Non-pigmented ciliary epithelial cell (primary cell): ENCODE data around the gene OIT3.

Experiments
- DNase-seq: peaks from one replicate; pipeline ENCODE4 v3.0.0-alpha.2; 2010; ENCODE audit warnings: low read depth

OIT3 gene

DNA sequence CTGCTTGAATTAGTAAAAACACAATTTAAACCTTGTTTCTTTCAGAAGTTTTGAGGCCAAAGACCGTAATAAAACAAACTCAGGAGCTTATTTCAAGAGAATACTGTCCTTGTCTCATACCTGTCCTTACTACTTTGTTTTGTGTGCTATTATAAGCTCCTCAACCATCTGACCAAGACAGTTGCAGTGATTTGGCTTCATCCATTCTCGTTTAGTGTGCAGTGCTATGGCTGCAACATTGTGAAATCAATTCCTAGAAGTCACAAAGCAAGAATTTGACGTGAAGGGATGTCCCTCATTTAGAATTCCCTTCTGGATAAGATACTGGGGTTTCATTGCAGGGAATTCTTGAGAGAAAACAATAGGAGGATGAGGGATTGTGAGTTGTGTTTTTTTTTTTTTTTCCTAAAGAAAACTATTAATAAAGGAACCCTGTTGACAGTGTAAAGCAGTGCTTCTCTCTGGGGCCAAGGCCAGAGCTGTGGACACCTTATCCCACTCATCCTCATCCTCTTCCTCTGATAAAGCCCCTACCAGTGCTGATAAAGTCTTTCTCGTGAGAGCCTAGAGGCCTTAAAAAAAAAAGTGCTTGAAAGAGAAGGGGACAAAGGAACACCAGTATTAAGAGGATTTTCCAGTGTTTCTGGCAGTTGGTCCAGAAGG is at the start of gene OIT3:
Gene OIT3 (plus strand): TSS at position 604 of the 663 bp plus-strand sequence. CDS start 60 bp downstream, outside the sequence.
- DNase-seq: no peak

DNA sequence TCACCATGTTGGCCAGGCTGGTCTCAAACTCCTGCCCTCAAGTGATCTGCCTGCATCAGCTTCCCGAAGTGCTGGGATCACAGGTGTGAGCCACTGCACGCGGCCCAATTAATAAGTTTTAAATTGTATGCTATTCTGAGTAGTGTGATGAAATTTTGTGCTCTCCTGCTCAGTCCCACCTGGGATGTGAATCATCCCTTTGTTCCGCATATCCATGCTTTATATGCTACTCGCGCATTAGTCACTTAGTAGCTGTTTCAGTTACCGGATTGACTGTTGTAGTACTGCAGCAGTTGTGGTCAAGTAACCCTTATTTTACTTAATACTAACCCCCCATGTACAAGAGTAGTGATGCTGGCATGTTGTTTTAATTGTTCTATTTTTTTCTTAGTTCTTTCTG is 47.3 kb upstream of the OIT3 start:
- DNase-seq: peak; percentile 62

DNA sequence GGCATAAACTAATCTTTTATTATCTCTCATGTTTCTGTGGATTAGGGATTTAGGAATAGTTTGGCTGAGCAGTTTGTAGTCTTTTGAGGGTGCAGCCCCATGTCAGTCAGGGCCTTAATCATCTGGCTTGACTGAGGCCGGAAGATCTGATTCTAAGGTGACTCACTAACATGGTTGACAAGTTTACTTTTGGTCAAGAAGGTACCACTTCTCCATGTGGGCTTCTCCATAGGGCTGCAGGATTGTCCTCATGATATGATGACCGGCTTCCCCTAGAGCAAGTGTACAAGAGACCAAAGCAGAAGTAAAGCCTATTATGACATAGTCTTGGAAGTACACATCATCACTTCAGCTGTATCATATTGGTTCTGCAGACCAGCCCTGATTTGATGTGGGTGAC is 45.9 kb upstream of the OIT3 start:
- DNase-seq: no peak

DNA sequence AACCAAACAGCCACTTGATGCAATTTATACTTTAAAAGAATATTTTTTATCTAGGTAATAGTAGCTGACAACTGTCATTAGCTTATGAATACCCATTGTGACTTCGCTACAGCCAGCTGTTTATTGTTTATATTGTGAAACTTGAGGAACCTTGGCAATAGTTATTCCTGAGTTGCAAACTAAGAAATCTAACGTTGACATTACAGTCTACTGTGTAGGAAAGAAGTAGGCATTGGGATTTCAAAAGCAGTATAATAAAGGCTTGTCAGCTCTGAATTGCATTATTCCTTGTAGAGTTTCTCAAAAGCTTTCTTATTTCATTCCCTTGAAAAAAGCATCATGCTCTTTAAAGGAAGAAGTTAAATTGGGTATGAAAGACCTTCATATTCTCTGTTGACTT is 42.7 kb upstream of the OIT3 start:
- no peak for DNase-seq

DNA sequence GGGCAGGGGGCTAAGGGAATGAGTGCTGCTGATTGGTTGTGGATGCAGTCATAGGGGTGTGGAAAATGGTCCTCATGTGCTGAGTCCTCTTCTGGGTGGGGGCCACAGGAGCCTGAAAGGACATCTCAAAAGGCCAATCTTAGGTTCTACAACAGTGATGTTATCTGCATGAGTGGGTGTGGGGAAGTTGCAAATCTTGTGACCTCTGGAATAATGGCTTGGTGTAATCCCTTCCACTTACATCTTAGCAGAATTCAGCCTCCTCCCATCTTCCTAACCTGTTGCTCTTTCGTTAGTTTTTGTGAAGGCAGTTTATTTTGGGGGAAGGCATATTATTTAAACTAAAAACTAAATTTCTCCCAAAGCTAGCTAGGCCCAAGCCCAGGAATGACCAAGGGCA is 42.0 kb upstream of the OIT3 start:
- DNase-seq: no peak

DNA sequence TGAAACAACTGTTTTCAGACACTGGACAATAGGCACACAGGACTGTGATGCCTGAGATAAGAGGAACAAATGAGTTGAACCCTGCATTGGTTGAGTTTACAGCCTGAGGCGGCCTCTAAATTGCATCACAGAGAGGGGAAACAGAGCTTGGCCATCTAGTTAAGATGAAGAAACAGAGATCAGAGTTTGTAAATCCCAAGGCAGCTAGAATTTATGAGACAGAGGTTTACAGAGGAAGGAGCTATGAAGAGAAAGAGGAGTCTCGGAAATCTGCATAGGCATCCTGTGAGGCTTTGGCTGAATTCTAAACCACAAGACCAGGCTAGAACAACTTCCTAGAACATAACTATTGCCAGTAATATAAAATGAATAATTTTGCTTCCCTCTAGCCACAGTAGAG is 41.0 kb upstream of the OIT3 start:
- DNase-seq: no peak

DNA sequence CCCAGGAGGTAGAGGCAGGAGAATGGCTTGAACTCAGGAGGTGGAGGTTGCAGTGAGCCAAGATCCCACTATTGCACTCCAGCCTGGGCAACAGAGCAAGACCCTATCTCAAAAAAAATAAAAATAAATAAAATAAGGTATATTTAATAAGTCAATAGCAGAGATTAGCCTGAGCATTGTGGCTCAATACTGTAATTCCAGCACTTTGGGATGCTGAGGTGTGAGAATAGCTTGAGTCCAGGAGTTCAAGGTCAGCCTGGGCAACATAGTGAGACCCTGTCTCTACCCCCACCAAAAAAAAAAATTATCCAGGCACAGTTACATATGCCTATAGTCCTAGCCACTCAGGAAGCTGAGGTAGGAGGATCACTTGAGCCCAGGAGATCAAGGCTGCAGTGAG is 38.4 kb upstream of the OIT3 start:
- DNase-seq: no peak

DNA sequence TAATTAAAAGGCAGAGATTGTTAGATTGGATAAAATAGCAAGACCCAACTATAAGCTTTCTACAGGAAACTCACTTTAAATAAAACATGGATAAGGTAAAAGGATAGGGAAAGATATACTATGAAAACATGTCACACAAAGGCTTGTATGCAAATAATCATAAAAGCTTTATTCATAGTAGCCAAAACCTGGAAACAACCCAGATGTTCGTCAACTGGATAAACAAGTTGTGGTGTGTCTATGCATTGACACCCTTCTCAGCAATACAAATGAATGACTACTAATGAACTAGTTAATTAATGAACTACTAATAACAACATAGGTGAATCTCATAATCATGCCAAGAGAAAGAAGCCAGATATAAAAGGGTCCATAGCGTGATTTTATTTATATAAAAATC is 37.7 kb upstream of the OIT3 start:
- DNase-seq: no peak

DNA sequence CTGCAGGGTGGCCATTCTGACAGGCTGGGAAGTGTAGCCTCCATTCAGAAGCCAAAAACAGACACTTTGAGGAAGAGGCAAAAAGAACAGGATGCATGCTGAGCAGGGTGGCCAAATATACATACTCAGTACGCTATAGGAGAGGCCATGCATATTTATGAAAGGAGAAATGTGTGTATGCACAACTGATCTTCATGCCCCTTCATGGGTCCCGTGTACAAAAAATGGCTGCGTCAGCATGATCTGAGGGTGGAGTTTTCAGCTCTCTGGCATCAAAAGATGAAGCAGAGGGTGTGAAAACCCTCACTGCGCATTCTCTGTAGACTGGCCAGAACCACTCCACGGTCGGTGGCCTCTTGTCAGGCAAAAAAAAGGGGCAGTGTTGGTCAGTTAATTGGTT is 35.5 kb upstream of the OIT3 start:
- no peak for DNase-seq

DNA sequence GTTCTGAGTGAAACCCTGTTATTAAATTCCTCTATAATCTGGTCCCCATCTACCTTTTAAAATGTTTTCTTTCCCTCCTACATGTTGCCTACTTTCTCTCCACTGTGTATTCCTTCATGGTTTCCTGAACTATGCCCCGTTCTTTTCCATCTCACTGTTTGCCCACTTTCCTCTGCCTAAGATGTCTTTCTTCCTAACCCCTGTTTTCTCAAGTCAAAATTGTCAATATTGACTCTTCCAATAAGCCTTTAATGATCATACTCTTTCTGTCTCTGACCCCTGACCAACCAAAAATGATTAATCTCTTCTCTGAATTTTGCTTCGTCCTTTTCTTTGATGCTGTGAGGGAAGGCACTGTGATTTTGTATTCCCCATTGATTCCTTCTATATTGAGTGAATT is 30.6 kb upstream of the OIT3 start:
- DNase-seq: no peak

DNA sequence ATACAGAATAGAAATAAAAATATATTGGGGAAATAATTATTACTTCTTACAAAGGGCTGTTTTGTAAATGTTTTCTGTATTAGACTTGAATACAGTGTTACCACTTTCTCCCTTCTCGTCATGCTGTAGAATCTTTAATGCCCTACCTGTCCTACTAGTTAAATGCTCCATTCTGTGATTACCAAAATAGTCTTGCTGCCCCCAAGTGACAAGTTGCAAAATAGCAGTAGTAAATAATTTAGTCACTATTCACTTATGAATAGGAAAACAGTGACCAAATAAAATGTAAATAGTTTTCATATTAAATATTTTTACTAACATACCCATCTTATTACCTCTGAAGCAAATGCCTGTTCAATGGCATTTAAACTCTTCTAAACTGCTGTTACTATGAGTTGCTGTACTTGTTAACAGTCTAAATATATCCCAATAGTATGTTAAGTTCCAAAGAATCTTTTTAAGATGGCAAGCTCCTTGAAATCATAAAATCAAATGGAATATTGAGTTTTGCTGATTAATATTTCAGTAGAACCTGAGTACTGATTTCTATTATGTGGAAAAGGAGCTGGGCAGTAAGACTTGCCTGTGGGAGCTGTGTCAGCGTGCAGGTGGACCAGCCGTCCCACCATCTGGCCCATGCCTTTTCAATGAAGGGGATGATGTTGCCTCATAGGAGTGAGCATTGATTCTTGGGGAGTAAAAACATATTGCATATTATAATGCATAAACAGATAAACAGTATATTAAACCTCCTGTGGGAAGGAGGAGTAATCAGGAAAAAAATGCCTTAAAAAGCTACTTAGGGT is 18.1 kb upstream of the OIT3 start:
- DNase-seq: peak; percentile 2

DNA sequence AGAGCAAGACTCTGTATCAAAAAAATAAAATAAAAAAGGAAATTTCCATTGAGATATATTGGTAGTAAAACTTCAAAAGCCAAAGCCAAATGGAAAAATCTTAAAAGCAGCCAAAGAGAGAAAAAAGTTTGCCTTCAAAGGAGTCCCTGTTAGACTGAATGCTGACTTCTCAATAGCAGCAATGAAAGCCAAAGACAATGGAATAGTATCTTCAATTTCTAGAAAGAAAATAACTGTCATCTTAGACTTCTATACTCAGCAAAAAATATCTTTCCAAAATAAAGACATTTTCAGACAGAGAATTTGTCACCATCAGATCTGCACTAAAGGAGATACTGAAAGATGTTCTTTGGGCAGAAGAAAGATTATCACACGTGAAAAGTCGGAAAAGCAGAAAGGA is 14.3 kb upstream of the OIT3 start:
- no peak for DNase-seq

DNA sequence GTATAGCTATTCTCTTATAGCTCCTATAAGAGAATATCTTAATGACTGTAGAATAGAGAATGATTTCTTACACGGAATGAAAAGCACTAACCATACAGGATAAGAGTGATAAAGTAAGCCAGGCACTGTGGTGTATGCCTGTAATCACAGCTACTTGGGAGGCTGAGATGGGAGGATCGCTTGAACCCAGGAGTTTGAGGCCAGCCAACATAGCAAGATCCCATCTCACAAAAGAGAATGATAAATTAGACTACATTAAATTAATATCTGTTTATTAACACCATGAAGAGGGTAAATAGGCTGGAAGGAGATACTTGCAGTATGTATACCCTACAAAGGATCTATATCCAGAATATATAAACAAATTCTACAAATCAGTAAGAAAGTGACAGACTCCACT is 12.2 kb upstream of the OIT3 start:
- no peak for DNase-seq

DNA sequence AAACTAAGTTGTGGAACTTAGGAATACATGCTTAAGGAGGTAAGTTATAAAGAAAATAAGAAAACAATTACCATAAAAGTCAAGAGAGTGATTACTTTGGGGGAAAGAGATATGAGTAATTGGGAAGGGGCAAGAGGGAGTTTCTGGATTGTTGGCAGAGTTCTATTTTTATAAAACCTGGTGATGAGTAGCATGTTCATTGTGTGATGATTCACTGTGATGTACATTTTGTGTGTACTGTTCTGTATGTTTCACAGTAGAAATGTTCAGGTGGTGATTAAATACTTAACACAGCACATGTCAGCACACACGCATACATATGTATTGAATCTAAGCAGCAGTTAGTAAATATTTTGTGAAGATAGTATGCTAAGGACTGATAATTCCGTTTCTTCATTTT is 9.7 kb upstream of the OIT3 start:
- DNase-seq: no peak

DNA sequence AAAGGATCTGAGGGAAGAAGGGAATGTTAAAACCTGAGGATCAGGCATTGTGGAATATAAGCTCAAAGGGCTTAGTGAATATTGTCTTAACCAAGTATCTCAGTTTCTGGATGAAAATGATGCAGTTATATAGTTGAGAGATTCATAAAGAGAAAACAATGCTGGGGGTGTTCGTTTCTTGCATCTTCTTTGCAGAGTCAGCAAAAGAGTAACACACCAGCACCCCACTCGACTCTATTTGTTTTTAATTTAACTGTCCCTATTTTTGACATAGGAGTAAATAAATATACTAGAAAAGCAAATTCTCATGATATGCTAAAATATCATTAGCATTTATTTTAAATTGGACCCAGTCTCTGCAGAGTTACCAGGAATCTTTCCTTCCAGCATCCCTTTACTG is 7.6 kb upstream of the OIT3 start:
- no peak for DNase-seq

DNA sequence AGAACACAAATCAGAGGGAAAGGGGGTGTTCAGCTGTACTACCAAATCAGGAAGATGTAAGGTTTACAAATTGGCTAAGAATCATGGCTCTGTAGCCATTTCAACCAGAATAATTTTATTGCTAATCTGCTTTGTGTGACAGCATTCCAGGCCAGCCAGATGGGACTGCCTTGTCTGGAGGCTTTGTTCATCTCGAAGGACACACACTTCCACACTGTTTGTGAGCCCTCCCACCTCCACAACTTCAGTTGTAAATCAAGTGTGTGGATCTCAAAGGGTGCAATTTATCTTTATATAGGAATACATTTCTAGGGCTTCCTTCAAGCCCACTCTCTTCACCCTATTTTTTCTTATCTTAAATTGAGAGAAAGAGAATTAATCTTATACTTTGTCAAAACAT is 6.9 kb upstream of the OIT3 start:
- DNase-seq: no peak

DNA sequence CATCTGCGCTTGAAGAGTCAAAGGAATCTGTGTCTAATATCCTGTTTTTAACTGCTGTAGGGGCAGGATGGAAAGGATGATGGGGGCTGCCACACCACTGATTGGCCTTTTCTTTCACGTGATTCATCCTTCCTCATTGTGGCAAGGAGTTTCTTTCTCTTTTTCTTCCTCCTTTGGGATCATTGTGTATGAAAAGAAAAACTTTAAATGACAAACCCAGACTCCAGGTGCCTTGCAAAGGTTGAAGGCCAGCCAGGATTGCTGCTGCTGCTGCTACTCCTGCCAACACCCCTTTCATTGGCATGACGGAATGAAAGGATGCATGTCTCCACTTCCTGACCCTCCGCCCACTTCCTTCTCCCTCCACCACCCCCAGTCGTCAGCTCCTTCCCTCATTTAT is 6.5 kb upstream of the OIT3 start:
- no peak for DNase-seq

DNA sequence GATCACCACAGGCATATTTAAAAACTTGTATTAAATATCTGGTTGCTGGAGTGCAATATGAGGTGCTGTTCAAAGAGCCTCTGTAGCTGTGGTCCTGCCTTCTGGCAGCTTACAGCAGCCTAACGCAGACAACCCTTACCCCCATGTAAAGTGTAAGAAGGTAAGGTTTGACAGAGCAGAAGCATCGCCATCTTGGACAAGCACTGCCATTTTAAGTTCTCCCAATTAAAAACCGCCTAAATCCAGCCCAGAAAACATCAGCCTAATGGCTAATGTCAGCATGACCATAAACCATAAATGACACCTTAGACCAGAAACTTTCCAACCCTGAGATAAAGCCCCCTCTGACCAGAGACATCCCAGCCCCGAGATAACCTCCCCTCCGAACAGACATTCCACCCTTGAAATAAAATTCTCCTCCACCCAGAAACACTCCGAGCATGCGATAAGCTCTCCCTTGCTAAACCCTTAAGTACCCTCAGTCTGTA is 5.3 kb upstream of the OIT3 start:
- DNase-seq: no peak

DNA sequence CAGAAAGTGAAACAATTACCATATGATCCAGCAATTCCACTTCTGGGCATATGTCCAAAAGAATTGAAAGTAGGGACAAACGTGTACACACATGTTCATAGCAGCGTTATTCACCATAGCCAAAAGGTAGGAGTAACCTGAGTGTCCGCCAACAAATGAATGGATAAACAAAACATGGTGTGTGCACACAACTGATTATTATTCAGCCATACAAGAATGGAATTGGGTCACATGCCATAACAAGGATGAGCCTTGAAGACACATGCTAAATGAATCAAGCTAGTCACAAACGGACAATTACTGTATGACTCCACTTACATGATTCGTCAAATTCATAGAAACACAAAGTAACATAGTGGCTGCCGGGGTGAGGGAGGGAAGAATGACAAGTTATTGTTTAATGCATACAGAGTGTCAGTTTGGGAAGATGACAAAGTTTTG is 4.1 kb upstream of the OIT3 start:
- peak; percentile 15 for DNase-seq

DNA sequence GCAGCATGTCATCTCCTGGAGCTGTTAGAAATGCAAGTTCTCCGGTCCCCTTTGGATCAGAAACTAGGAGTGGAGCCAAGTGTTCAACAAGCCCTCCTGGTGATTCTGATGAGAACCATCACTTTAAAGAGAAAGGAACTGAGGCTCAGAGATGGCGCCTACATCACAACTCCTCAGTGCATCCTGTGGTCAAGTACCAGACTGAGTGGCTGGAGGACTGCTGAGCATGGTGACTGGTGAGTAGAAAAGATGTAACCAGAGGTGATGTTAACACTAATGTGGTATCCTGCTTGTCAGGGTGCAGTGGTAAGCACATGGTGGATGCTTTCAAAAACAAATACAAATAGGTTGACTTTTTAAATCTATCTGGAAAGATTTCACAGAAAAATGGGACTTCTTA is 3.5 kb upstream of the OIT3 start:
- DNase-seq: no peak

DNA sequence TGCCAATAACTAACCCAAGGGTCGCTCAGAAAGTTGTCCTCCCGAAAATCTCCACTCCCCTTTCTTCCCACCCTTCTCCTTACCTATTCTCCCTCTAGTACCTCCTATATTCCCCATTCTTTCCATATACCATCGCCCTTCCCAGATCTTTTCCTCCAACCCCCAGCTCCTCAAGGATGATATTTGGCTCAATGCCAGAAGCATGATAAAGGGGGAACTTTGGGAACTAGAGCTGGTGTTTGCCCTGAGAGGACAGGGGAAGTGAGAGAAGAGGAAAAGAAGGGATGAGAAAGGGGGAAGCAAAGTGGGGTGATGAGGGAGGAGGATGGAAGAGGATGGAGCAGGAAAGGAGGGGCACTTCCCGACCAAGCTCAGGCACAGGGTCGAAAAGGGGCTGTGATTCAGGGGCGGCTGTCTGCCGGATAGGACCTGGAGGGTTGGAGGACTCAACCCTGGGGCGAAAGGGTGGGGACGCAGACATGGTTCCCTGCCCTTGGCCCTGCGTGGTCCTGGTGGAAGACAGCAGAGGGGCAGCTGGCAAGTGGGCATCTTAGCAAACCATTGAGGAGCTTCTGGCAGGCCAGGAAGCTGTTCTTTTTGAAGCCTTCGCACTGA is 1.8 kb downstream of the OIT3 start:
- no peak for DNase-seq

DNA sequence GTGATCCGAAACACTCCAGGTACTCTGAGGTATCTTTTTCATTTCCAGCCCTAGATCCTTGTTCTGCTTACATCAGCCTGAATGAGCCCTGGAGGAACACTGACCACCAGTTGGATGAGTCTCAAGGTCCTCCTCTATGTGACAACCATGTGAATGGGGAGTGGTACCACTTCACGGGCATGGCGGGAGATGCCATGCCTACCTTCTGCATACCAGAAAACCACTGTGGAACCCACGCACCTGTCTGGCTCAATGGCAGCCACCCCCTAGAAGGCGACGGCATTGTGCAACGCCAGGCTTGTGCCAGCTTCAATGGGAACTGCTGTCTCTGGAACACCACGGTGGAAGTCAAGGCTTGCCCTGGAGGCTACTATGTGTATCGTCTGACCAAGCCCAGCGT is 5.1 kb downstream of the OIT3 start:
- DNase-seq: no peak

DNA sequence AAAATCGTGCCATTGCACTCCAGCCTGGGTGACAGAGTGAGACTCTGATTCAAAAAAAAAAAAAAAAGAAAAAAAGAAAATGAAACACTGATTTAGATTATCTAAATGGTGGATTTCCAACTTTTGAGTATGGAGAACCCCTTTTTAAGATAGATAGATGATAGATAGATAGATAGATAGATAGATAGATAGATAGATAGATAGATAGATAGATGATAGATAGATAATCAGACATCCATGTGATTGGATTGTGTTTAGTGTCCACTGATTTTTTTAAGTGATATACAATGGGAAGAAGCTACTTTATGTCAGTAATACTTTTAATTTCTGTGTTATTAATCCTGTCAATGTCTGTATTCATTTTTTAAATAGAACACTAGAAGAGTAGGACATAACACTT is 6.0 kb downstream of the OIT3 start:
- DNase-seq: no peak
